ENCODE results near the gene TRAM2.

DNA sequence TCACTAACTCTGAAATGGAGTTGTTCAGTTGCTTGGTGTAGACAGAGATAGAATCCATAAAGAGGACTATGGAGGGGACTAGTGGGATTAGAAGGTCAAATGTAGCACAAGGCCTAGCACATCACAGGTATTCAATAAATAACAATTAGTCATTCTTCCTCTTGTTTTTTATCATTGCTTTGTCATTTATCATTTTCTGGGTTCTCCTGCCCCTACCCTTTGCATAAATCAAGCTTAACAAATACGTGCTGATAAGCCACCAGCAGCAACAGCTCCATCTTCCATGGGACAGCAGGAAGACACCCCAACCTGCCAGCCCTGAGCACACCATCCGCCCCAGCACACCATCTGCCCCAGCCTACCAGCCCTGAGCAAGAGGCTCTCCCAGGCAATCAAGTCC is 23.1 kb downstream of the TRAM2 start:
- TF ChIP-seq, protein P1, sequence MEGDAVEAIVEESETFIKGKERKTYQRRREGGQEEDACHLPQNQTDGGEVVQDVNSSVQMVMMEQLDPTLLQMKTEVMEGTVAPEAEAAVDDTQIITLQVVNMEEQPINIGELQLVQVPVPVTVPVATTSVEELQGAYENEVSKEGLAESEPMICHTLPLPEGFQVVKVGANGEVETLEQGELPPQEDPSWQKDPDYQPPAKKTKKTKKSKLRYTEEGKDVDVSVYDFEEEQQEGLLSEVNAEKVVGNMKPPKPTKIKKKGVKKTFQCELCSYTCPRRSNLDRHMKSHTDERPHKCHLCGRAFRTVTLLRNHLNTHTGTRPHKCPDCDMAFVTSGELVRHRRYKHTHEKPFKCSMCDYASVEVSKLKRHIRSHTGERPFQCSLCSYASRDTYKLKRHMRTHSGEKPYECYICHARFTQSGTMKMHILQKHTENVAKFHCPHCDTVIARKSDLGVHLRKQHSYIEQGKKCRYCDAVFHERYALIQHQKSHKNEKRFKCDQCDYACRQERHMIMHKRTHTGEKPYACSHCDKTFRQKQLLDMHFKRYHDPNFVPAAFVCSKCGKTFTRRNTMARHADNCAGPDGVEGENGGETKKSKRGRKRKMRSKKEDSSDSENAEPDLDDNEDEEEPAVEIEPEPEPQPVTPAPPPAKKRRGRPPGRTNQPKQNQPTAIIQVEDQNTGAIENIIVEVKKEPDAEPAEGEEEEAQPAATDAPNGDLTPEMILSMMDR (IDR thresholded peaks at IDR 0.05) = no peak
- TF ChIP-seq POLR2A (IDR thresholded peaks at IDR 0.05) = no peak
- TF ChIP-seq POLR2AphosphoS5 (IDR thresholded peaks at IDR 0.05) = no peak
- TF ChIP-seq EP300 (IDR thresholded peaks at IDR 0.05) = no peak

All from suprapubic skin (tissue), 4 donors.